AG08396 (cell line): Measurements from ENCODE around the gene FAM124B.
A peak's percentile ranks its signal among the peaks of the same experiment; 100 is the strongest.

ENCODE experiments used
- DNase-seq: peaks from one replicate; pipeline ENCODE4 v3.0.0; 2012; ENCODE audit warnings: low spot score, mixed read lengths

FAM124B gene

GRCh38 chr2:224401641-224402342 lies at the start of gene FAM124B:
TSS of gene FAM124B (minus strand) at chr2:224402107. CDS start at chr2:224401768, 339 bp downstream.
- peak; percentile 45 for DNase-seq

GRCh38 chr2:224449212-224450147 lies 47.6 kb upstream of the FAM124B start:
- DNase-seq = peak; percentile 26

- no peak for DNase-seq
Observed at GRCh38 chr2:224448236-224448635, 46.3 kb upstream of the FAM124B start.

- no peak for DNase-seq
Observed at GRCh38 chr2:224444783-224445182, 42.9 kb upstream of the FAM124B start.

GRCh38 chr2:224444021-224444420 lies 42.1 kb upstream of the FAM124B start:
- DNase-seq = no peak

DNA sequence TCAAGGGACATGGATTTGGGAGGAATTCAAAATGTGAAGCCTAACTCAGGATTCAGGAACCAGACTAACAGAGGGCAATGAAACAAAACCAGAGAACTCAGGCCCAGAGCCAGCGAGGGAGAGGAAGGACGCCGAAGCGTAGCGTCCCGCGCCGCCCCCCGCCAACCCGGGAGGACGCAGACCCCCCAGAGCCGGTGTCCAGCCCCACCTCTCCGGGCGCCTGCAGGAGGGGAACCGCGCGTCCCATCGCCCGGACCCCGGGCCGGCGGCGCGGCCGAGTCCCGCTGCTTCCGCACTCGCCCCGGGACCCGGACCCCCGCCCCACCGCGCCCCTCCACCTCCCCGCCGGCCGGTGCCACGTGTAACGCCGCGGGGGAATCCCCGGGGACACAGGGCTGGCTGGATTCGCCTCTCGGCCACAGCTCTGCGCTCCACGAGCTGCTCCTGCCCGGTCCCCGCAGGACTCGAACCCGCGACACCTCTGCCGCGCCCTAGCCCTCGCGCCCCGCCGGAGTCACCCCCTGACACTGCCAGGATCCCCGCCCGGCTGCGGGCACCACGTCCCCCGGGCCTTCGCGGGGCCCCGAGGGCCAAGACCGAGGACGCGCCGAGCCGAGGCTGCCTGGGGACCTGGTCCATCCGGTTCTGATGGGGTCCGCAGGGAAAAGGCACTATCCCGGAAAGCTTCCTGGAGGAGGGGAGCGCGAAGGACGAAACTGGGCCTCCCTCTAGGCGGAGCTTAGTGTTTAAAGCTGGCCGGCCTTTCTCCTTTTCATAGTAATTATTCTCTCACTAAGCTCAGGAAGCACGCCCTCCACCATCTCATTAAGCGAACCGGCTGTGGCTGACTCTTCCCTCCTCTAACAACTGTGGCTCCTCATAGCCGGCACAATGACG lies 40.4 kb upstream of the FAM124B start:
- peak; percentile 33 for DNase-seq

DNA sequence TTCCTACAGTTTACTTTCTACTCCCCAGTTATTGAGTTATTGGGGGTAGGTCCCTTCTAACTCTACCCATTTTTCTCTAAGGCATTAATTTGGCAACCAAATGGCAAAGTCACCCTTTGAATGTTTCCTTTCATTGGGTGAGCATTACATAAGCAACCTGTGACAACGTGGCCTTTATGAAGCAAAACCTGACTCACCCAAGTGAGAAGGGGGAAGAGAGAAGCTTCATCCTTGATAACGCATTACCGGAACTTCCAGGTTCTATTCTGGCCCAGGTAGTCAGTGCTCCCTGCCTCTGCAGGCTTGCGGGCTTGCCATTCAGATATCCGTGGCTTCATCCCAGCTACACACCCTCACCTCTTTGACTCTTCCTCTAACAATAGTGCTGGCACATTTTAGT lies 39.1 kb upstream of the FAM124B start:
- DNase-seq = no peak

DNA sequence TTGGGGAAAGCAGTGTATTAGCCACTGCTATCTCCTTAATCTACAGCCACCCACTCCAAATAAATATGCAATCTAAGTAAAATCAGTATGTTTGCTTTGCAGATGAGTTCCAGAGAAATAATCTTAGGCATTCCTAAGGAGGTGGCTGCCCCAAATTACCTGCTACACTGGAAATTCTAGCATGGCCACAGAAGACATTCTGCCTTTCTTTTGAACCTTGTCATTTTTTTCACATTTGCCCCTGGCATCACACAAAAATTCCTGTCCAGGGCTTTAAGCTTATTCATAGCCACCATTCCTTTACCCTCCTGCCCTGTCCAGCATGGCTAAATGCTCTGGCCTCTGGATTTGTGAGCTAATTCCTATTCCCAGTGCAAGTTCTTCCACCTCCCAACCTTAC lies 36.8 kb upstream of the FAM124B start:
- DNase-seq = no peak

GRCh38 chr2:224436634-224437033 lies 34.7 kb upstream of the FAM124B start:
- no peak for DNase-seq

DNA sequence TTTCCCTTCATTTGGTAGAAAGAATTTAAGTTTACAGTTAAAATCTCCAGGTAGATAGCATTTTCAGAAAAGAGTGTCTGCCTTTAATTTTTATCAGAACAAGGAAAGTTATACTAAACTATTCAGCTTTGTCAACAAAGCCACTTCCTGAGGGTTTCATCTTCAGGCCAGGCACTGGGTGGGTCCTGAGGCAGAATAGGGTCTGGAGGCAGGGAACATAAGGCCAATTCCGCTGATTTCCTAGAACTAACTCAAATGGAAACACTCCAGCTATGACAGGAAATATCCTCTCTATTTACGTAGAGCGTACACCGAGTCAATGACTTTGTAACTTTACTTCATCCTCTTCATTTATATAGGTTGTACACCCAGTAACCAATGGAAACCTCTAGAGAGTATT lies 32.7 kb upstream of the FAM124B start:
- DNase-seq = no peak

- DNase-seq = no peak
Observed at GRCh38 chr2:224433442-224433841, 31.5 kb upstream of the FAM124B start.

- no peak for DNase-seq
Observed at GRCh38 chr2:224432003-224432579, 30.2 kb upstream of the FAM124B start.

DNA sequence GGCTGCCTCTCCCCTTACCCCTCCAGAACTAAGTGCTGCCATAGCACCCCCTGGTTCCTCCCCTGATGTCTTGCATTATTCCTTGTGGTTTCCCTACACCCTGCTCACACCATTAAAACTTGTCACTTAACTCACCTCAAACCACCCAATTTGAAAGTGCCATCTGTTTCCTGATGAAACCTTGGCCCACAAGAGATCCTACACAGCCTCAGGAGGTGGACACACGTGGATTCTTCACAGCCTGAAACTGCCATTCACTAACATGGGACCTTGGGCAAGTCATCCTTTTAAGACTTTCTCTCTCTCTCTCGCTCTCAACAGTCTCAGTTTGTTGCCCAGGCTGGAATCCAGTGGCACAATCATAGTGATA lies 27.5 kb upstream of the FAM124B start:
- no peak for DNase-seq

- DNase-seq = no peak
Observed at GRCh38 chr2:224428787-224429440, 27.0 kb upstream of the FAM124B start.

DNA sequence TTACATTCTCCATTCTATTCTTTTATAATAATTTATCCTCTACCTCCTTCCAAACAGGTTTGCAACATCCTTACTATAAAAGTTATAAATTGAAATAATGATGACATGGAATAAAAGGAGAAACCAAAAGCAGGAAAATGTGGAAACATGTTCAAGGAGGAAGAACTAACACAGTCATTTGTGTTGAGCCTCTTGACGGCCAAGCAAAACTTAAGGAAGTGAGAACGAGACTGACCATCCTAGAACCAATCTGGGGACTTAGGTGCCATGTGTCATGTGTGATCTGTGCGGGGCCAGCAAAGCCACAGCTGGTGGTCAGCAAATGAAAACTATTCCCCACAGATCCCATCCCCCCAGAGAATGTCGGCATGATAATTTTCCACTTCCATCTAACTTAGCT lies 25.6 kb upstream of the FAM124B start:
- DNase-seq = no peak

DNA sequence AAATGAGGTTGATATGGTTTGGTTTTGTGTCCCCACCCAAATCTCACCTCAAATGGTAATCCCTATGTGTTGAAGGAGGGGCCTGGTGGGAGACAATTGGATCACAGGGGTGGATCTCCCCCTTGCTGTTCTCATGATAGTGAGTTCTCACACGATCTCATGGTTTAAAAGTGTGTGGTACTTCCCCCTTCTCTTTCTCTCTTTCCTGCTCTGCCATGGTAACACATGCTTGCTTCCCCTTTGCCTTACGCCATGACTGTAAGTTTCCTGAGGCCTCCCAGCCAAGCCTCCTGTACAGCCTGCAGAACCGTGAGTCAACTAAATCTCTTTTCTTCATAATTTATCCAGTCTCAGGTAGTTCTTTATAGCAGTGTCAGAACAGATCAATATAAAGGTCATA lies 24.7 kb upstream of the FAM124B start:
- no peak for DNase-seq

DNA sequence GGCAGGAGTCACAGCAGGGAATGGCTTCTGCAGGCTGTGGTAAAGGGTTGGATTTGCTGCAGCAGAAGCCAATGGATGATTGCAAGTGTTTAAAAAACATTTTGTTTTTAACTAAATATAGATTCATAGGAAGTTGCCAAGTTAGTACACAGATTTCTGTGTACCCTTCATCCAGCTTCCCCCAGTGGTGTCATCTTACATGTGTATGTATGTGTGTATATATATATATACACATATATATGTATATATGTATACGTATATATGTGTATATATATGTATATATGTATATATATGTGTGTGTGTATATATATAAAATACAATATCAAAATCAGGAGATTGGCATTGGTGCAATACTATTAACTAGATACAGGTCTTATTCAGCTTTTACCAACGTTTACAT lies 19.2 kb upstream of the FAM124B start:
- DNase-seq = no peak

GRCh38 chr2:224417947-224418346 lies 16.0 kb upstream of the FAM124B start:
- DNase-seq = no peak

DNA sequence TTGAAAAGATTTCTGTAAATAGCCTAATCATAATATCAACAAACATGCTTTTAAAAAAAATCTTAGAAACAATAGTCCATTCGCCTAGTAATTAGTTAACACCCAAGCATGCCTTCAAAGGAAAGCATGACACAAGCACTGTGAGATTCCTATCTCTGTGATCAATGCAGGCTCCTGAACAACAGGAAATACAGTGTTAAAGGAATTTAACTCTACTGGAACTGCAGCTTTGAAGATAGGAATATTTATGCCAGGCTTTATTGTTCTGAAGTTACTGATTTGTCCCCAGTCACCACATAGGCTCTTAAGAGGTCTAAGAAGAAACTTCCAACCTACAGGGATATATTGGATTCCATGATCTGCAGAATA lies 15.4 kb upstream of the FAM124B start:
- DNase-seq = no peak

GRCh38 chr2:224416656-224417360 lies 14.9 kb upstream of the FAM124B start:
- no peak for DNase-seq

DNA sequence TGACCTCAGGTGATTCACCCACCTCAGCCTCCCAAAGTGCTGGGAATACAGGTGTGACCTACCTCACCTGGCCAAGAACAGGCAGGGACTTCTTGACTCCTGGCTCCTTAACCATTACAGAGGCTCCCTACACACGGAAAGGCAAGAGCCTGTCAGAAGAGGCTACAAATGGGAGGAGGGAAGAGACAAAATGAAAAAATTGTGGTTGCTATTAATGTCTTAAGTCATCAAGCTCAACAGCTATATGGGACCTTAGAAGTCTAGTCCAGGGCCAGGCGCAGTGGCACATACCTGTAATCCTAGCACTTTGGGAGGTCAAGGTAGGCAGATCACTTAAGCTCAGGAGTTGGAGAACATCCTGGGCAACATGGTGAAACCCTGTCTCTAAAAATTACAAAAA lies 11.5 kb upstream of the FAM124B start:
- no peak for DNase-seq
